ENCODE data around the gene TRABD2B.

GRCh38 chr1:48033495-48034045 is 36.4 kb upstream of the TRABD2B start:
- no peak for TF ChIP-seq CTCF (IDR thresholded peaks at IDR 0.05 in 4 of 5, conservative IDR thresholded peaks at IDR 0.05 in 1 of 5)
- TF ChIP-seq POLR2A (IDR thresholded peaks at IDR 0.05): no peak
